CD4-positive, alpha-beta T cell (primary cell): Measurements from ENCODE around the gene UBE2B. TPM values are rescaled to one million over a fixed set of nuclear protein-coding genes. Genes with fewer than 3 reads are reported as not detected.

Experiments
- ATAC-seq: fragments of 200-7000 bp; cut with Tn5 transposase; one replicate; pipeline ENCODE4 v1.10.0; 2022; ENCODE audit warnings: mild to moderate bottlenecking; ENCODE audit not compliant: poor library complexity
- CTCF ChIA-PET: fragments of 350-600 bp; sonication (Branson Sonifier 250); formaldehyde crosslinking; loops from one replicate; lab custom pipeline; 2021; ENCODE audit warnings: antibody characterized with exemption, inconsistent platforms; lab: Charles Lee
- POLR2A ChIA-PET: fragments of 350-600 bp; sonication (Branson Sonifier 250); formaldehyde crosslinking; loops from one replicate; lab custom pipeline; 2021; ENCODE audit warnings: antibody characterized with exemption, inconsistent platforms; lab: Charles Lee
- DNase-seq, 14 experiments: peaks; one replicate each; pipeline ENCODE4 v3.0.0-alpha.2; 2013 to 2020; ENCODE audit warnings: mixed read lengths in 2 of 14
- H3K27ac ChIP-seq, 2 donors: one replicate each; pipeline versions ENCODE4 v1.5.1 to v1.7.0; 2013; ENCODE audit warnings: low read length in 2 of 2, low read depth in 1 of 2, mild to moderate bottlenecking in 1 of 2
- H3K27me3 ChIP-seq, 2 experiments: 1 replicate in 1 of 2; 2 replicates in 1 of 2; pipeline versions ENCODE4 v1.6.1 to v1.7.0; 2013; ENCODE audit warnings: low read length in 2 of 2, control low read depth in 1 of 2, mild to moderate bottlenecking in 1 of 2, moderate library complexity in 1 of 2; ENCODE audit not compliant: insufficient read depth in 2 of 2, control insufficient read depth in 1 of 2
- H3K36me3 ChIP-seq: one replicate; pipeline ENCODE4 v1.6.1; 2013; ENCODE audit warnings: low read length, control low read depth; ENCODE audit not compliant: insufficient read depth
- H3K4me1 ChIP-seq: one replicate; pipeline ENCODE4 v1.6.1; 2013; ENCODE audit warnings: low read length, control low read depth; ENCODE audit not compliant: insufficient read depth
- H3K4me3 ChIP-seq: one replicate; pipeline ENCODE4 v1.5.1; 2013; ENCODE audit warnings: mild to moderate bottlenecking, low read length, moderate library complexity
- H3K9me3 ChIP-seq, 2 experiments: 1 replicate in 1 of 2; 2 replicates in 1 of 2; pipeline versions ENCODE4 v1.6.1 to v1.7.0; 2013; ENCODE audit warnings: low read length in 2 of 2, mild to moderate bottlenecking in 2 of 2, control low read depth in 1 of 2, moderate library complexity in 1 of 2; ENCODE audit not compliant: control insufficient read depth in 1 of 2, insufficient read depth in 1 of 2
- H3K27ac Mint-ChIP-seq: one replicate; pipeline ENCODE4 v1.8.0; 2020; ENCODE audit warnings: mixed read lengths
- H3K27me3 Mint-ChIP-seq: one replicate; pipeline ENCODE4 v1.8.0; 2021; ENCODE audit warnings: mixed read lengths
- H3K36me3 Mint-ChIP-seq: one replicate; pipeline ENCODE4 v1.8.0; 2021; ENCODE audit warnings: low read depth, mixed read lengths
- H3K4me1 Mint-ChIP-seq: one replicate; pipeline ENCODE4 v1.8.0; 2021; ENCODE audit warnings: low read depth, mixed read lengths
- H3K4me3 Mint-ChIP-seq: one replicate; pipeline ENCODE4 v1.8.0; 2020; ENCODE audit warnings: mild to moderate bottlenecking, mixed read lengths
- H3K9me3 Mint-ChIP-seq: one replicate; pipeline ENCODE4 v1.8.0; 2020; ENCODE audit warnings: mixed read lengths
- intact Hi-C, 2 experiments: fragments of 100-400 bp; cut with DNase I in 1 of 2; cut with micrococcal nuclease in 1 of 2; formaldehyde crosslinking; loops; one replicate each; pipeline versions ENCODE4 v1.15.1 to v1.9.0; 2023 to 2025; cut with DNase I, micrococcal nuclease
- total RNA-seq, 174 experiments: library from RNA in 2 of 174; stranded (reverse) in 2 of 174; gene quantifications; one replicate each; pipeline ENCODE4 v1.2.3 and lab custom pipeline; 2021 to 2026
- TF ChIP-seq, protein P1 (sequence below): fragments of 200-600 bp; IDR thresholded peaks from one replicate; pipeline ENCODE4 v1.8.0; 2022; ENCODE audit warnings: antibody characterized with exemption, mild to moderate bottlenecking

Gene UBE2B
- total RNA-seq, 2 experiments from 2014 or later, result 225 to 228 TPM

DNA sequence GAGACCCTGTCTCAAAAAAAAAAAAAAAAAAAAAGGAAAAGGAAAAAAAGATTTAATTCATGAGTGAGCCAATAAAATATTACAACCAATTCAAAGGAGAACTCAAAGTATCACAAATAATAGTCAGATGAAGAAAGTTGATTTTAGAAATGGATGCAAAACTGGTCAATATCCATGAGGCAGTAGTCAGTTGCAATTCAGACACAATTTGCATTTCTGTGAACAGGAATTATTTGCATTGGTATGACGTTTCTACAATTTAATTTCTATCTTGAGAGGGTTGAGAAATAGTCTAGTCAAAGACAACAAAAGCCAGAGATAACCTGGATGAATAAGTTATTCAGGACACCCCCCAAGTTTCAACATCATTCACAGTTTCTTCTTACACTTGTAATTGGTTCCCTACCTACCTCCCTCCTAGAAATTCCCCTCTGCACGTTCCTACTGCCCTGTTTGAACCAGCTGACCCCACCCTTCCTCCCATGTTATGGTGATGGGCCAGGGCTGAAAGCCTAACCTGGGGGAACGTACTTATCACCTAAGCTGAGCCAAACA, 68.9 kb downstream of the UBE2B start:
- no peaks in the 10 kb centered on the region for H3K36me3 Mint-ChIP-seq
- no peak overlapping the region for H3K27ac Mint-ChIP-seq
- no peaks in the 10 kb centered on the region for H3K27me3 Mint-ChIP-seq
- peaks cover 18% of the 10 kb centered on the region for H3K4me1 Mint-ChIP-seq
- H3K4me3 Mint-ChIP-seq, result no peak overlapping the region
- ChIA-PET POLR2A (no interaction called here), CTCF (no interaction called here)
- H3K9me3 Mint-ChIP-seq, result no peaks in the 10 kb centered on the region
- no peak overlapping the region for H3K27ac ChIP-seq
- H3K27me3 ChIP-seq, result no peaks in the 10 kb centered on the region
- DNase-seq, result no peak
- H3K4me1 ChIP-seq, result peaks cover 16% of the 10 kb centered on the region
- TF ChIP-seq, protein P1, sequence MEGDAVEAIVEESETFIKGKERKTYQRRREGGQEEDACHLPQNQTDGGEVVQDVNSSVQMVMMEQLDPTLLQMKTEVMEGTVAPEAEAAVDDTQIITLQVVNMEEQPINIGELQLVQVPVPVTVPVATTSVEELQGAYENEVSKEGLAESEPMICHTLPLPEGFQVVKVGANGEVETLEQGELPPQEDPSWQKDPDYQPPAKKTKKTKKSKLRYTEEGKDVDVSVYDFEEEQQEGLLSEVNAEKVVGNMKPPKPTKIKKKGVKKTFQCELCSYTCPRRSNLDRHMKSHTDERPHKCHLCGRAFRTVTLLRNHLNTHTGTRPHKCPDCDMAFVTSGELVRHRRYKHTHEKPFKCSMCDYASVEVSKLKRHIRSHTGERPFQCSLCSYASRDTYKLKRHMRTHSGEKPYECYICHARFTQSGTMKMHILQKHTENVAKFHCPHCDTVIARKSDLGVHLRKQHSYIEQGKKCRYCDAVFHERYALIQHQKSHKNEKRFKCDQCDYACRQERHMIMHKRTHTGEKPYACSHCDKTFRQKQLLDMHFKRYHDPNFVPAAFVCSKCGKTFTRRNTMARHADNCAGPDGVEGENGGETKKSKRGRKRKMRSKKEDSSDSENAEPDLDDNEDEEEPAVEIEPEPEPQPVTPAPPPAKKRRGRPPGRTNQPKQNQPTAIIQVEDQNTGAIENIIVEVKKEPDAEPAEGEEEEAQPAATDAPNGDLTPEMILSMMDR, result no peak
- no peak for ATAC-seq
- H3K9me3 ChIP-seq, result no peaks in the 10 kb centered on the region
- no peaks in the 10 kb centered on the region for H3K36me3 ChIP-seq
- no peak overlapping the region for H3K4me3 ChIP-seq
- intact Hi-C loops, result no loop called here

Other genes starting within 250 kb of the UBE2B start
- 100 to 1,000 TPM; 303 to 314 TPM for gene SKP1, start 194.6 kb upstream of the UBE2B start, total RNA-seq
- gene PPP2CA, start 145.5 kb upstream of the UBE2B start, total RNA-seq, result 100 to 1,000 TPM; 188 to 195 TPM
- gene CDKL3, start 4.4 kb upstream of the UBE2B start, total RNA-seq, result under 1 TPM; 0.38 to 0.56 TPM
- 10 to 100 TPM; 12.8 to 15.5 TPM for gene CDKN2AIPNL, start 40.3 kb downstream of the UBE2B start, total RNA-seq
- 100 to 1,000 TPM; 120 to 124 TPM for gene JADE2, start 154.1 kb downstream of the UBE2B start, total RNA-seq